C4-2B (cell line): ENCODE measurements around the gene ADGRB3.

Source experiments
- ZFX ChIP-seq: fragments of 450-650 bp; IDR thresholded peaks from 2 replicates; pipeline ENCODE4 v1.6.1; 2017
- TF ChIP-seq, protein P1 (sequence below): fragments of 450-650 bp; conservative IDR thresholded peaks from 2 replicates; pipeline ENCODE4 v1.5.1; 2017; ENCODE audit warnings: mild to moderate bottlenecking

DNA sequence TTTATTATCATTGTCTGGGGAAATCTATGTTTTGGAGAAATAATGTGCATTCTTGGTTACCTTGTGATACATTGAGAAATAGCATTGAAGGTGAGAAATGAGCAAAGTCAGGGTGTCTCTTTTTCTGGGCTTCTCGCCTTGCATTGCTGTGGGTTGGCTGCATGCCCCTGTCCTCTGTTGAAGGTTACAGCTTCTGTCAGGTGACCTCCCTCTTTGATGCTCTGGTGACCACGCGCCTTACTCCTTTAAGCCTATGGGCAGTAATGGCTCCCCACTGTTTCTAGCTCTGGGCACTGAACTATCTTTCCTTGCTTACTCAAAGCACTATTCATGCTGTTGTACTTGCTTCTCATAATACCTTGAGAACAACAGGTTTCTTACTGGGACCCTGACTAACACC lies 14.6 kb downstream of the ADGRB3 start:
- TF ChIP-seq, protein P1, sequence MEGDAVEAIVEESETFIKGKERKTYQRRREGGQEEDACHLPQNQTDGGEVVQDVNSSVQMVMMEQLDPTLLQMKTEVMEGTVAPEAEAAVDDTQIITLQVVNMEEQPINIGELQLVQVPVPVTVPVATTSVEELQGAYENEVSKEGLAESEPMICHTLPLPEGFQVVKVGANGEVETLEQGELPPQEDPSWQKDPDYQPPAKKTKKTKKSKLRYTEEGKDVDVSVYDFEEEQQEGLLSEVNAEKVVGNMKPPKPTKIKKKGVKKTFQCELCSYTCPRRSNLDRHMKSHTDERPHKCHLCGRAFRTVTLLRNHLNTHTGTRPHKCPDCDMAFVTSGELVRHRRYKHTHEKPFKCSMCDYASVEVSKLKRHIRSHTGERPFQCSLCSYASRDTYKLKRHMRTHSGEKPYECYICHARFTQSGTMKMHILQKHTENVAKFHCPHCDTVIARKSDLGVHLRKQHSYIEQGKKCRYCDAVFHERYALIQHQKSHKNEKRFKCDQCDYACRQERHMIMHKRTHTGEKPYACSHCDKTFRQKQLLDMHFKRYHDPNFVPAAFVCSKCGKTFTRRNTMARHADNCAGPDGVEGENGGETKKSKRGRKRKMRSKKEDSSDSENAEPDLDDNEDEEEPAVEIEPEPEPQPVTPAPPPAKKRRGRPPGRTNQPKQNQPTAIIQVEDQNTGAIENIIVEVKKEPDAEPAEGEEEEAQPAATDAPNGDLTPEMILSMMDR = no peak
- no peak for TF ChIP-seq ZFX
